Measurements from ENCODE around the gene CRELD2. TPM values are rescaled to one million over a fixed set of nuclear protein-coding genes. Genes with fewer than 3 reads are reported as not detected.

Gene CRELD2
- total and polyA plus RNA-seq, 4 donors = 21.5 to 61.3 (median 44.1) TPM

DNA sequence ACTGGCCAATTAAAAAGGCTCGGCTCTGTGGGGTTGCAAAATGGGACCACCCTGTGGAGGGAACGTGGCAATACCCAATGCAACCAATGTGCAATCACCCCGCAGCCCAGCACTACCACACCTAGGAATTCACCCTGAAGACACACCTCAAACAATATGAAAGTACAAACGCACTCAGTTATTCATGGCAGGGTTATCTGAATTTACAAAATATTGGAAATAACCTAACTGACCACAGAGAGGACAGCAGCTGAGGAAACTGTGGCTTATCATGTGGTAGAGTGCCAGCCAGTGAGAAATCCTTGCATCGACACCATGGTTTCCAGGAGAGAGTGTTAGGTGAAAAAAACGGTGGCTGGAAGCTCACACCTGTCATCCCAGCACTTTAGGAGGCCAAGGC is 18.9 kb upstream of the CRELD2 start:
- 92% methylated on average over 5 of the region's 6 CpGs for WGBS (ENCODE audit: insufficient coverage)
- Histone ChIP-seq H3K27ac (ENCODE audit: low read depth, low read length) (no peak overlapping the region), H3K4me1 (ENCODE audit: control insufficient read depth, insufficient read depth, low read length) (no peaks in the 10 kb centered on the region), H3K27me3 (ENCODE audit: control insufficient read depth, insufficient read depth, low read length) (no peaks in the 10 kb centered on the region), H3K36me3 (ENCODE audit: control insufficient read depth, insufficient read depth, low read length) (peaks cover 70% of the 10 kb centered on the region), H3K9me3 (ENCODE audit: control insufficient read depth, insufficient read depth, low read length) (no peaks in the 10 kb centered on the region), H3K4me3 (ENCODE audit: low read depth, low read length) (no peak overlapping the region)
- DNase-seq (ENCODE audit: low read depth in 4 of 6, low spot score in 6 of 6) = no peak

DNA sequence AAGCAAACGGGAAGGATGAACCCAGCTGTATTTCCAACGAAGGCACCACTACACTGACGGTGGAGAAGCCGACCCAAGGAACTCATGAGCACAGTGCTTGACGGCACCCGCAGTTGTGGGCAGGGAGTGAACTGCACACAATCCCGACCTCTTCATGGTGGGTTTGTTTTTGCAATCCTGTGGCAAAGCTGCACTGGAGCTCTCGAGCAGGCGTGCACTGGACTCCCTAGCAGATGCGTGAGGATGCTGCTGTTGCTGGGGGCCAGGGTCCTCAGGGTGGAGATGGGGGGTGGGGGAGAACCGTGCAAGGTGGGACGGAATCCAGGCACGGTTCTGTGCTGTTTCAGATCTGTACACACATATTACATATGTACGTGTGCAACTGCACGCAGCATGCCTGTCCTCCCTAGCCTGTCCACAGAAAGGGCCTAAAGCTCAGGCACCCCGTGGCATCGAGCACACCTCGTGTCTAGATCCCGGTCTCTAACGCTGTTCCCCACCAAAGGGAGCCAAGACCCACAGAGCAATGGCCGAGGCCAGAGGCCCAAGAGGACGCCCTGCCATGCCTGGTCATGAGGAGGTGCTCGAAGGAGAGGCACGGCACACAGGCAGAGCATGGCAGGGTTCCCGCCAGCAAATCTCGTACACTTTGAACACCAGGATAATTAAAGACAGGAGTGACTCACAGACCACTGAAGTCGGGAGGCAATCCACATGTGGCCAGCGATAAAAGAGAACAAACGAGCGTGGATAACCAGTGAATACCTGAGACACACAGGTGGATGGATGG is 17.8 kb upstream of the CRELD2 start:
- no peaks in the 10 kb centered on the region for H3K9me3 ChIP-seq (ENCODE audit: control insufficient read depth, insufficient read depth, low read length)
- WGBS (ENCODE audit: insufficient coverage) = 88% methylated on average over 27 of the region's 30 CpGs
- H3K4me3 ChIP-seq (ENCODE audit: low read depth, low read length) = no peak overlapping the region
- H3K4me1 ChIP-seq (ENCODE audit: control insufficient read depth, insufficient read depth, low read length) = no peaks in the 10 kb centered on the region
- DNase-seq (ENCODE audit: low read depth in 4 of 6, low spot score in 6 of 6) = no peak
- peaks cover 74% of the 10 kb centered on the region for H3K36me3 ChIP-seq (ENCODE audit: control insufficient read depth, insufficient read depth, low read length)
- H3K27me3 ChIP-seq (ENCODE audit: control insufficient read depth, insufficient read depth, low read length) = no peaks in the 10 kb centered on the region
- H3K27ac ChIP-seq (ENCODE audit: low read depth, low read length) = no peak overlapping the region

DNA sequence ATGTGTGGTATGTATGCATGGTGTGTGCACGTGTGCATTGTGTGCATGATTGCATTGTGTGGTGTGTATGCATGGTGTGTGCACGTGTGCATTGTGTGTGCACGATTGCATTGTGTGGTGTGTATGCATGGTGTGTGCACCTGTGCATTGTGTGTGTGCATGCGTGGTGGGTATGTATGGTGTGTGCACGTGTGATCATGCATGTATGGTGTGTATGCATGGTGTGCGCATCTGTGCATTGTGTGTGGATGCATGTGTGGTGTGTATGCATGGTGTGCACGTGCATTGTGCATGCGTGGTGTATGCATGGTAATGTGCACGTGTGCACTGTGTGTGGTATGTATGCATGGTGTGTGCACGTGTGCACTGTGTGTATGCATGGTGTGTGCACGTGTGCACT is 17.0 kb upstream of the CRELD2 start:
- no peaks in the 10 kb centered on the region for H3K4me1 ChIP-seq (ENCODE audit: control insufficient read depth, insufficient read depth, low read length)
- H3K27me3 ChIP-seq (ENCODE audit: control insufficient read depth, insufficient read depth, low read length) = no peaks in the 10 kb centered on the region
- no peaks in the 10 kb centered on the region for H3K9me3 ChIP-seq (ENCODE audit: control insufficient read depth, insufficient read depth, low read length)
- no peak overlapping the region for H3K27ac ChIP-seq (ENCODE audit: low read depth, low read length)
- 99% methylated on average over 11 of the region's 11 CpGs for WGBS (ENCODE audit: insufficient coverage)
- H3K36me3 ChIP-seq (ENCODE audit: control insufficient read depth, insufficient read depth, low read length) = peaks cover 75% of the 10 kb centered on the region
- DNase-seq (ENCODE audit: low read depth in 4 of 6, low spot score in 6 of 6) = no peak
- H3K4me3 ChIP-seq (ENCODE audit: low read depth, low read length) = no peak overlapping the region

DNA sequence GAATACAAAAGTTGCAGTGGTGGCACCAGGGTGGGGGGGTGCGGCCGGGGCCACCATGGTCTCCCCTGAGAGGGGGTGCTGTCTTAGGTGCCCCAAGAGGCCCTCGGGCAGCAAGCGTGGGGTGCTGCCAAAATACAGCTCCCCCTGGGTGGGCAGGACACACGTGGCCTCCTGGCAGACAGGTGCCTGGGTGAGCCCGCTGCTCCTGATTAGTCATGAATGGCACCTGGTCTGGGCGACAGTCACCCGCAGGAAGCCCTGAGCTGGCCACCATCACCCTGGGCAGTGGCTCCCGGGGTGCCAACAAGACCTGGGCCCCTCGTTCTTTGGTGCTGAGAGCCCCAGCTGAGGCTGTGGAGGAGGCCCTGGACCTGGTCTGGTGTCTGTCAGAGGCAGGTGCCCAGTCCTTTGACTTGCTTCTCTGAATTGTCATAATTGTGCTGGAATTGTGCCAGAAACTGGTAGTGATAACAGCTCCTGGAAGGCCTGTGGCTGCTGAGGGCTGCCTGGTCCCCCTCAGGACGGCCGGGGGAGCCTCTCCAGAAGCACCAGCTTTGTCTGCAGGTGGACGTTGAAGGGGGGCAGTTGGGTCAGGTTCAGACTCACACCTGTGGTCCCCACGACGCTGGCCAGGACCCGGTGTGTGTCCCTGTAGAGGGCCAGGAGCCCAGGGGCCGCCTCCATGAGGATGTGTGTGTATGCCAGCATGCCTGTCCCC is 15.0 kb upstream of the CRELD2 start:
- peaks cover 83% of the 10 kb centered on the region for H3K36me3 ChIP-seq (ENCODE audit: control insufficient read depth, insufficient read depth, low read length)

DNA sequence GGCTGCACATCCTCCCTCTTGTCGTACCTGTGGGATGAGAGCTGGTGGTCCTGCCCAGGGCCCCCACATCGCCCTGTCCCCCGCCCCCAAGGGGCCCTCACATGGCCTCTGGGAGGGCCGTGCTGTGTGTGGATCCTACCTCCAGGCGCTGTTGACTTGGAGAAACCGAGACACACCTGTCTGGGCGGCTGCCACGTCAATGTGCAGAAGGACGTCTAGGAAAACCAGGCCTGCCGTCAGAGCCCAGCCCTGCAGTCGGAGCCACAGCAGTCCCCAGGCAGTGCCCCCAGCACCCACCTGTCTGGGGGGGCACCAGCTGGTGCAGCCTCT is 14.4 kb upstream of the CRELD2 start:
- Histone ChIP-seq H3K4me3 (ENCODE audit: low read depth, low read length) (no peak overlapping the region), H3K4me1 (ENCODE audit: control insufficient read depth, insufficient read depth, low read length) (no peaks in the 10 kb centered on the region), H3K27me3 (ENCODE audit: control insufficient read depth, insufficient read depth, low read length) (no peaks in the 10 kb centered on the region), H3K27ac (ENCODE audit: low read depth, low read length) (no peak overlapping the region), H3K36me3 (ENCODE audit: control insufficient read depth, insufficient read depth, low read length) (peaks cover 84% of the 10 kb centered on the region), H3K9me3 (ENCODE audit: control insufficient read depth, insufficient read depth, low read length) (no peaks in the 10 kb centered on the region)
- WGBS (ENCODE audit: insufficient coverage) = 92% methylated on average over 11 of the region's 11 CpGs
- no peak for DNase-seq (ENCODE audit: low read depth in 4 of 6, low spot score in 6 of 6)

More for the DNA sequence above, 15.0 kb upstream of the CRELD2 start:
- Histone ChIP-seq H3K4me1 (ENCODE audit: control insufficient read depth, insufficient read depth, low read length) (no peaks in the 10 kb centered on the region), H3K27ac (ENCODE audit: low read depth, low read length) (no peak overlapping the region), H3K4me3 (ENCODE audit: low read depth, low read length) (no peak overlapping the region), H3K27me3 (ENCODE audit: control insufficient read depth, insufficient read depth, low read length) (no peaks in the 10 kb centered on the region), H3K9me3 (ENCODE audit: control insufficient read depth, insufficient read depth, low read length) (no peaks in the 10 kb centered on the region)
- WGBS (ENCODE audit: insufficient coverage) = 91% methylated on average over 16 of the region's 17 CpGs
- DNase-seq (ENCODE audit: low read depth in 4 of 6, low spot score in 6 of 6) = no peak

DNA sequence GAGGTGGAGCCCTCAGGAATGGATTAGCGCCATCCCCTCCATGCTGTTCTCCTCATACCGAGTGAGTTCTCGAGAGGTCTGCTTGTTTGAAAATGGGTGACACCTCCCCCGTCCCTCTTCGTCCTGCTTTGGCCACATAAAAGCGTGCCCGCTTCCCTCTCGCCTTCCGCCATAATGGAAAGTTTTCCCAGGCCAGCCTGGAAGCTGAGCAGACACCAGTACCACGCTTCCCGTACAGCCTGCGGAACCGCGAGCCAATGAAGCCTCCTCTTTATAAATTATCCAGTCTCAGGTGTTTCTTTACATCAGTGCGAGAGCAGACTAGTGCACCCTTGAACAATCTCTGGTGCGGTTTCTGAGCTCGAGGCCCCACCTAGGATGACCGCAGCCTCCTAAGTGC is 13.0 kb upstream of the CRELD2 start:
- no peaks in the 10 kb centered on the region for H3K27me3 ChIP-seq (ENCODE audit: control insufficient read depth, insufficient read depth, low read length)
- peaks cover 92% of the 10 kb centered on the region for H3K36me3 ChIP-seq (ENCODE audit: control insufficient read depth, insufficient read depth, low read length)
- no peak for DNase-seq (ENCODE audit: low read depth in 4 of 6, low spot score in 6 of 6)
- H3K27ac ChIP-seq (ENCODE audit: low read depth, low read length) = no peak overlapping the region
- H3K4me1 ChIP-seq (ENCODE audit: control insufficient read depth, insufficient read depth, low read length) = no peaks in the 10 kb centered on the region
- no peaks in the 10 kb centered on the region for H3K9me3 ChIP-seq (ENCODE audit: control insufficient read depth, insufficient read depth, low read length)
- WGBS (ENCODE audit: insufficient coverage) = 93% methylated on average over 18 of the region's 18 CpGs
- no peak overlapping the region for H3K4me3 ChIP-seq (ENCODE audit: low read depth, low read length)

DNA sequence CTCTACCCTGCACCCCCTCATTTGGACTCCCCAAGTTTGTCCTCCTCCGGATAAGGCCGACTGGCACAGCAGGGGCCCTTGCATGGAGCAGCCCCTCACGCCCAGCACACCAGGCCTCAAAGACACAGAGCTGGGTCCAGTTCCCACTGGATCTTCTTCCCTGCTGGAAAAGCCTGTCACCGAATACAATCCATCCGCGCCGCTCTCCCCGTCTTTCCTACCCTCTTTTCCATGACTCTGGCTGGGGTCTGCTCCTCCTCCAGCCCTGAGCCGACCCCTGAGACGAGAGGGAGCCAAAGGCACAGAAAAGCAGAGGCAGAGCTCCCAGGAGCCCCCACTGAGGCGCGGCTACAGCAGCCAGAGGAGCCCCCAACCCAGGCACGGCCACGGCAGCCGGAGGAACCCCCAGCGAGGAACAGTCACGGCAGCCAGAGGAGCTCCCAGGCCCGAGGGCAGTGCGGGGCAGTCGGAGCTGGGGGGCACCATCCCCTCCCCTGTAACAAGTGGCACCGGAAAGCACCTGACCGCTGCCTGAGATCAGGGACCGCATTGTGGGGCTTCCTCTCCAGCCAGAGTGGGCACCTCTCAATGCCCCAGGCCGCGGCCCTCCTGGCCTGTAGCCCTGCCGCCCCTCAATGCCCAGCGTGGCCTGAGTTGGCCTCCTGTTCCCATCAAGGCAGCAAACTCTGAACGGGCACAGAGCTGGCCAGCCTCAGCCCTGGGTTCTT is 12.2 kb upstream of the CRELD2 start:
- no peak for DNase-seq (ENCODE audit: low read depth in 4 of 6, low spot score in 6 of 6)
- H3K4me1 ChIP-seq (ENCODE audit: control insufficient read depth, insufficient read depth, low read length) = no peaks in the 10 kb centered on the region
- no peaks in the 10 kb centered on the region for H3K27me3 ChIP-seq (ENCODE audit: control insufficient read depth, insufficient read depth, low read length)
- no peak overlapping the region for H3K4me3 ChIP-seq (ENCODE audit: low read depth, low read length)
- H3K36me3 ChIP-seq (ENCODE audit: control insufficient read depth, insufficient read depth, low read length) = peaks cover 92% of the 10 kb centered on the region
- H3K27ac ChIP-seq (ENCODE audit: low read depth, low read length) = no peak overlapping the region
- 93% methylated on average over 28 of the region's 28 CpGs for WGBS (ENCODE audit: insufficient coverage)
- no peaks in the 10 kb centered on the region for H3K9me3 ChIP-seq (ENCODE audit: control insufficient read depth, insufficient read depth, low read length)

DNA sequence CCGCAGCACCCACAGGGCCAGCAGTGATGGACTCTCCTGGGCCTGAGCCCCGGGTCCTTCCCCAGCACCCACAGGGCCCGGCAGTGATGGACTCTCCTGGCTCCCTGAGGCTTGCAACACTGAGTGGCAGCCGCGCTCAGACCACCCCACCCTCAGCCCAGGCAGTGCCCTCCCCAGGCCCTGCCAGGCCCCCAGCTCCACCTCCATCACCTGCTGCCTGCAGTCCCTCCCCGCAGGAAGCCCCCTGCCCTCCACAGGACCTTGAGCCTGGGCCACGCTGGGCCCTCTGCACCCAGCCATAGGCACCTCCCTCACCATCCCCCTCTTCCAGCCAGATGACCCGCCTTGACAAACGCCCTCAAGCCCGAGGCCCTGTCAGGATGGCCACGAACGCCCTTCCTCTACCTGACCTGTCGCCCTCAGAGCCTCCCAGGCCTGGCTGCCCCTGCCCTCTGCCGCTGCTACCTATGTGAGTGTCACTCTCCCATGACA is 11.6 kb upstream of the CRELD2 start:
- no peaks in the 10 kb centered on the region for H3K27me3 ChIP-seq (ENCODE audit: control insufficient read depth, insufficient read depth, low read length)
- H3K36me3 ChIP-seq (ENCODE audit: control insufficient read depth, insufficient read depth, low read length) = peaks cover 92% of the 10 kb centered on the region
- H3K4me1 ChIP-seq (ENCODE audit: control insufficient read depth, insufficient read depth, low read length) = no peaks in the 10 kb centered on the region
- no peak overlapping the region for H3K27ac ChIP-seq (ENCODE audit: low read depth, low read length)
- H3K4me3 ChIP-seq (ENCODE audit: low read depth, low read length) = no peak overlapping the region
- no peak for DNase-seq (ENCODE audit: low read depth in 4 of 6, low spot score in 6 of 6)
- 91% methylated on average over 14 of the region's 14 CpGs for WGBS (ENCODE audit: insufficient coverage)
- H3K9me3 ChIP-seq (ENCODE audit: control insufficient read depth, insufficient read depth, low read length) = no peaks in the 10 kb centered on the region

DNA sequence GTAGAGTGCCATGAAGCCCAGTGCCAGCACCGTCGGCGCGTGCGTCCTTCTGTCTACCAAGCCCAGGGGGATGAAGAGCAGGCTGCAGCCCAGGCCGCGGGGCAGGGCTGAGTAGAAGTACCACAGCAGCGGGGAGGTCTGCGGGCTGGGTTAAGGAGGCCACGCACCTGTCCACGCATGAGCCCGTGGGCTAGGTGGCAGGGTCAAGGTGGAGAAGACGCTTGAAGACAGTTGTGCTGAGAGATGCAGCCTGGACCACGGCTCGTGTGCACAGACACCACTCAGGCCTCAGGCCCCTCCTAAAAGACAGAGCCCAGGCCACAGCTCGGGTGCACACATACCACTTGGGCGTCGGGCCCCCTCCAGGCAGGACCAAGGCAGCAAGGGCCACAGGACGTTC is 10.6 kb upstream of the CRELD2 start:
- peaks cover 96% of the 10 kb centered on the region for H3K36me3 ChIP-seq (ENCODE audit: control insufficient read depth, insufficient read depth, low read length)
- WGBS (ENCODE audit: insufficient coverage) = 96% methylated on average over 19 of the region's 19 CpGs

More for the DNA sequence above, 10.6 kb upstream of the CRELD2 start:
- no peak overlapping the region for H3K4me3 ChIP-seq (ENCODE audit: low read depth, low read length)
- no peaks in the 10 kb centered on the region for H3K9me3 ChIP-seq (ENCODE audit: control insufficient read depth, insufficient read depth, low read length)
- DNase-seq (ENCODE audit: low read depth in 4 of 6, low spot score in 6 of 6) = no peak
- no peaks in the 10 kb centered on the region for H3K4me1 ChIP-seq (ENCODE audit: control insufficient read depth, insufficient read depth, low read length)
- no peak overlapping the region for H3K27ac ChIP-seq (ENCODE audit: low read depth, low read length)
- H3K27me3 ChIP-seq (ENCODE audit: control insufficient read depth, insufficient read depth, low read length) = no peaks in the 10 kb centered on the region
